Measurements from ENCODE around the gene DERA. TPM values are rescaled to one million over a fixed set of nuclear protein-coding genes. Genes with fewer than 3 reads are reported as not detected.

The DERA gene
- total and polyA plus RNA-seq, 2 of the 8 experiments (the other 6 are each of a cell fraction or from before 2014, with no cell fraction given): 13.1 to 17.1 TPM

DNA sequence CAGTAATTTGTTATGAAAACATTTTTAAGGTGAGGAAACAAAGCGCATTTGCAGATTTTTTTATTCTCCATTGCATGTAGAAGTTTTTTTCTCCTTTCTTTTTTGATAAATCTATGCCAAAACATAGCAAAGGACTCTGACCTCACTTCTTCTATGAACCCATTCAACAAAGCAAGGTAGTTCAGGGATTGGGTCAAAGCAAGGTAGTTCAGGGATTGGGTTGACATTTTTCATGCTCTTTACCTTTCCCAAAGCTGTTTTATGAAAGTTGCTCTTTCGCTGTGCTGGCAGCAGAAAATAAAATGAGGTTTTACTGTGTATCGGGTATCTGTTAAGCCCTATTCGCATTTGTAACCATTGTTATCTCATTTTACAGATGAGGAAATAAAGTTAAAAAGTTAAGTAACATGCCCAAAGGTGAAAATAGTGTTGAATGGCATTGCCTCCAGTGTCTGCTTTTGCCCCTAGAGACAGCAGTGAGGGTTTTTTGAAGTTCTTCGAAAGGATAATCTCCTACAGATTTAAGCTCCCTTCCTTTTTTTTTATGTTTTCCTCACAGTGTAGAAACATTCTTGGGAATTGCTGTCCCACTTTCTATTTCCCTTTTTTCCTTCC is 18.4 kb upstream of the DERA start:
- Histone ChIP-seq H2BK5ac (ENCODE audit: low read depth, low read length) (no peak overlapping the region), H3K56ac (replicated peaks; ENCODE audit: insufficient read length, low read depth, low read length) (no peak overlapping the region), H3K4me3 (ENCODE audit: extremely low read depth in 1 of 4, insufficient read depth in 2 of 4, low read depth in 3 of 4, low read length in 4 of 4) (no peak overlapping the region), H3K9me3 (ENCODE audit: insufficient read depth in 2 of 2, low read depth in 1 of 2, low read length in 1 of 2) (no peaks in the 10 kb centered on the region), H2AK5ac (ENCODE audit: low read depth, low read length) (no peak overlapping the region), H3K4me1 (replicated peaks in 1 of 4; ENCODE audit: control insufficient read depth in 3 of 4, insufficient read depth in 4 of 4, low read length in 3 of 4) (no peaks in the 10 kb centered on the region), H3K9ac (replicated peaks in 1 of 4; ENCODE audit: extremely low read depth in 1 of 4, low read depth in 3 of 4, low read length in 3 of 4) (no peak overlapping the region), H3K27me3 (replicated peaks in 1 of 4; ENCODE audit: control insufficient read depth in 3 of 4, extremely low read depth in 1 of 4, insufficient read depth in 3 of 4, low read length in 3 of 4) (no peaks in the 10 kb centered on the region), H3K79me2 (ENCODE audit: control insufficient read depth in 1 of 2, insufficient read depth in 2 of 2, low read length in 2 of 2) (peaks cover 0 to 34% of the 10 kb centered on the region in 2 experiments; a peak in 2 of 4 replicates), H4K5ac (ENCODE audit: insufficient read length, low read depth, low read length) (no peak overlapping the region), H2BK120ac (replicated peaks; ENCODE audit: low read depth, low read length) (no peak overlapping the region), H4K8ac (ENCODE audit: extremely low read depth, insufficient read depth, low read length) (no peak overlapping the region), H3K23me2 (ENCODE audit: low read depth, low read length) (no peaks in the 10 kb centered on the region), H3K4ac (replicated peaks; ENCODE audit: insufficient read length, low read depth, low read length) (no peak overlapping the region), H3K23ac (ENCODE audit: insufficient read length) (no peak overlapping the region), H3K4me2 (ENCODE audit: insufficient read depth in 1 of 2, low read depth in 2 of 2, low read length in 2 of 2) (no peak overlapping the region), H2BK15ac (ENCODE audit: low read length) (no peak overlapping the region), H2BK20ac (ENCODE audit: low read length) (no peak overlapping the region), H3K79me1 (ENCODE audit: low read depth, low read length) (no peaks in the 10 kb centered on the region), H2BK12ac (ENCODE audit: low read depth, low read length) (no peak overlapping the region), H3K27ac (ENCODE audit: low read depth, low read length) (no peak overlapping the region), H4K20me1 (replicated peaks in 1 of 2; ENCODE audit: control insufficient read depth in 1 of 2, insufficient read depth in 2 of 2, low read length in 2 of 2) (peaks cover 1 to 6% of the 10 kb centered on the region in 2 experiments), H2AFZ (ENCODE audit: low read length) (no peak overlapping the region), H3K36me3 (ENCODE audit: control insufficient read depth in 2 of 4, insufficient read depth in 4 of 4, low read length in 3 of 4) (peaks cover 6 to 73% (median 41%) of the 10 kb centered on the region in 4 experiments), H3K18ac (ENCODE audit: extremely low read depth, low read length) (no peak overlapping the region), H3K14ac (ENCODE audit: insufficient read length) (no peak overlapping the region), H4K91ac (replicated peaks; ENCODE audit: insufficient read length, low read length) (no peak overlapping the region)
- CTCF ChIA-PET (ENCODE audit: partially characterized antibody): interaction anchor here (0.7 to 1.6 kb wide), 4 partner anchors 15 to 677 kb away, joined by 3 to 4 read pairs (median 3); partner anchors contain the start of gene DERA
- DNase-seq (ENCODE audit: low read depth in 1 of 2, low spot score in 2 of 2) (no peak), FAIRE-seq (no peak)
- POLR2A ChIA-PET (ENCODE audit: partially characterized antibody): interaction anchor here (0.6 to 1.5 kb wide), 4 partner anchors 10 to 21 kb away, joined by 3 read pairs; no protein-coding TSS in a partner anchor
- TF ChIP-seq JUND (IDR thresholded peaks at IDR 0.05; ENCODE audit: low read length) (no peak), CBX8 (IDR thresholded peaks at IDR 0.05; ENCODE audit: borderline replicate concordance, low read depth, low read length) (no peak)
- WGBS, 2 experiments (ENCODE audit: extremely low coverage in 1 of 2, insufficient coverage in 1 of 2, insufficient read length in 1 of 2, insufficient replicate concordance in 2 of 2, low coverage in 1 of 2, low lambda C conversion rate in 2 of 2, missing lambda C conversion rate in 1 of 2): 82% methylated on average over 5 of the region's 5 CpGs; no CpG with 5 or more reads in 1 of the 2 experiments
